Cardiac muscle cell (in vitro differentiated cells and primary cell): ENCODE results near the gene HDC. TPM values are rescaled to one million over a fixed set of nuclear protein-coding genes. Genes with fewer than 3 reads are reported as not detected.

Source experiments
- DNase-seq, 2 donors: peaks; one replicate each; pipeline versions ENCODE4 v3.0.0 to v3.0.0-alpha.2; 2010 to 2017; ENCODE audit warnings: low read depth in 1 of 2, low spot score in 1 of 2
- H3K27ac ChIP-seq: fragments of 200-600 bp; sonication (generic); 2 replicates; pipeline ENCODE4 v1.5.1; 2016
- H3K27me3 ChIP-seq: fragments of 200-600 bp; sonication (generic); 2 replicates; pipeline ENCODE4 v1.6.0; 2016; ENCODE audit warnings: control low read depth
- H3K36me3 ChIP-seq: fragments of 200-600 bp; sonication (generic); 2 replicates; pipeline ENCODE4 v1.5.1; 2016; ENCODE audit warnings: control low read depth
- H3K4me1 ChIP-seq: fragments of 200-600 bp; sonication (generic); 2 replicates; pipeline ENCODE4 v1.8.1; 2017; ENCODE audit warnings: low read depth, mild to moderate bottlenecking, mixed run types
- H3K4me3 ChIP-seq: fragments of 200-600 bp; sonication (generic); 2 replicates; pipeline ENCODE4 v1.5.1; 2016; ENCODE audit warnings: mild to moderate bottlenecking
- H3K9me3 ChIP-seq: fragments of 200-600 bp; sonication (generic); 2 replicates; pipeline ENCODE4 v1.5.1; 2017; ENCODE audit warnings: low read depth, mild to moderate bottlenecking, control low read depth
- polyA plus RNA-seq: library from polyadenylated mRNA; unstranded; fragments of >200 nt; fragmentation: Nextera tagmentation; extraction: Ambion mirVana; gene quantifications from 2 replicates; pipeline ENCODE4 v1.2.1, GENCODE V29; 2016
- total RNA-seq: library from RNA; depleted of rRNA; stranded (reverse); fragments of >200 nt; gene quantifications from 2 replicates; pipeline ENCODE4 v1.2.3, GENCODE V29; 2016
- TF ChIP-seq, protein P1 (sequence below): IDR thresholded peaks from 2 replicates; pipeline ENCODE4 v1.5.1; 2012; ENCODE audit warnings: low read depth, mild to moderate bottlenecking, low read length

Gene HDC
- total and polyA plus RNA-seq, 2 experiments from 2014 or later: not detected

DNA sequence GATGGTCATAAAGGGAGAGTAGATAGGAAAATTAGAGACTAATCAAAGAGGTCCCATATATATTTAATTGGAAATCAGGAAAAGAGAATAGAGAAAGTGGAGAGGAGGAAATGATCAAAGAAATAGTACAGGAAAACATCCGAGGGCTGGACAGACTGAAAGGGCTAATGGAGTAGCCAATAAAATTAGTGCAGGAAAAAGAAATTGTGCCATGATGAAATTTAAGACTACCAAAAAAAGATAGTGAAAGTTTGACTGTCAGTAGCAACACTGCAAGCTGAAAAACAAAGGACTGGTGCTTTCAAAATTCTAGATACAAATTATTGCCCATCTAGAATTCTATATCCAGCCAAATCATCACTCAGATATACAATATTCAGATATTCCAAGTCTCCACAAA lies 47.2 kb downstream of the HDC start:
- Histone ChIP-seq H3K4me1 (no peaks in the 10 kb centered on the region), H3K27me3 (peaks cover 41% of the 10 kb centered on the region), H3K36me3 (no peaks in the 10 kb centered on the region), H3K4me3 (no peak overlapping the region), H3K27ac (no peak overlapping the region), H3K9me3 (no peaks in the 10 kb centered on the region)
- peak in 1 of 2 donors; percentile 15 for DNase-seq
- TF ChIP-seq, protein P1, sequence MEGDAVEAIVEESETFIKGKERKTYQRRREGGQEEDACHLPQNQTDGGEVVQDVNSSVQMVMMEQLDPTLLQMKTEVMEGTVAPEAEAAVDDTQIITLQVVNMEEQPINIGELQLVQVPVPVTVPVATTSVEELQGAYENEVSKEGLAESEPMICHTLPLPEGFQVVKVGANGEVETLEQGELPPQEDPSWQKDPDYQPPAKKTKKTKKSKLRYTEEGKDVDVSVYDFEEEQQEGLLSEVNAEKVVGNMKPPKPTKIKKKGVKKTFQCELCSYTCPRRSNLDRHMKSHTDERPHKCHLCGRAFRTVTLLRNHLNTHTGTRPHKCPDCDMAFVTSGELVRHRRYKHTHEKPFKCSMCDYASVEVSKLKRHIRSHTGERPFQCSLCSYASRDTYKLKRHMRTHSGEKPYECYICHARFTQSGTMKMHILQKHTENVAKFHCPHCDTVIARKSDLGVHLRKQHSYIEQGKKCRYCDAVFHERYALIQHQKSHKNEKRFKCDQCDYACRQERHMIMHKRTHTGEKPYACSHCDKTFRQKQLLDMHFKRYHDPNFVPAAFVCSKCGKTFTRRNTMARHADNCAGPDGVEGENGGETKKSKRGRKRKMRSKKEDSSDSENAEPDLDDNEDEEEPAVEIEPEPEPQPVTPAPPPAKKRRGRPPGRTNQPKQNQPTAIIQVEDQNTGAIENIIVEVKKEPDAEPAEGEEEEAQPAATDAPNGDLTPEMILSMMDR: no peak

DNA sequence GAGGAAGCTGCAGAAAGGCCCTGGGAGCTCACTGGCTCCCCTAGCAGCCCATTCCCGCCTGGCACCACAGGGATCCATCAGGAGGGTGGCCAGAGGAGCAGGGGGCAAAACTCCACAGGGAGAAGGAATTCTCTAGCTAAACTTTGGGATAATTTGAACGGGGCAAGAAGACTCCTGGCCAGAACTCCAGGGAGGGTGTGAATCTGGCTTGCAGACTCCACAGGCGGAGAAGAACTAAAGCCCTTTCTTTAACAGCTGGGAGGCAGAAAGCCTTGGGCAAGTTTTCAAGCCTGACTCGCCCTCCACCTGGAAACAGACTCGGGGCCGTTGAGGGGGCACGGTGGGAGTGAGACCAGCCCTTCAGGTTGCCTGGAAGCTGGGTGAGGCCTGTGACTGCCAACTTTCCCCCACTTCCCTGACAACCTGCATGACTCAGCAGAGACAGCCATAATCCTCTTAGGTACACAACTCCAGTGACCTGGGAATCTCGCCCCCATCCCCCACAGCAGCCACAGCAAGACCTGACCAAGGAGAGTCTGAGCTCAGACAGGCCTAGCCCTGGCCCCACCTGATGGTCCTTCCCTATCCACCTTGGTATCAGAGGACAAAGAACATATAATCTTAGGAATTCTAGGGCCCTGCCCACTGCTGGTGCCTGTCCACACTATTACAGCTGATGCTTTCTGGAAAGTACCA lies 54.9 kb downstream of the HDC start:
- DNase-seq: no peak
- H3K27ac ChIP-seq: no peak overlapping the region
- H3K4me3 ChIP-seq: no peak overlapping the region
- TF ChIP-seq, protein P1: no peak
- H3K36me3 ChIP-seq: no peaks in the 10 kb centered on the region
- peaks cover 5% of the 10 kb centered on the region for H3K4me1 ChIP-seq
- H3K27me3 ChIP-seq: no peaks in the 10 kb centered on the region
- H3K9me3 ChIP-seq: no peaks in the 10 kb centered on the region

DNA sequence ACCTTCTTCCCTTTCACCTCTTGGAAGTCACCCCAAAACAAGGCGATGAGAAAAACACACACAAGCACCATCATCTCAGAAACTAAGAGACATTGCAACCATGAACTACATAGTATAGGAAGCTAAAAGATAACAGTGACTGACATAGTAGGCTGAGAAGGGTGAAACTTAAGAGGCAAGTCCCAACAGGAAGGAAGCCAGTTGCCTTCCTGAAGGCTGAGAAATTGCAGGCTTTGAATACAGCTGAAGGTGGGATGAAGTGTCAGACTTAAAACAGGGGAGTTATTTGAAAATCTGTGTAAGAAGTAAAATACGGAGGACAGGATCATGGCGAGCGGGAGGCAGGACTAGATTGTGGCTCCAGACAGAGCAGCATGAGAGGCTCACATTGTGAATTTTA lies 55.7 kb downstream of the HDC start:
- Histone ChIP-seq H3K27ac (no peak overlapping the region), H3K4me3 (no peak overlapping the region), H3K4me1 (peaks cover 5% of the 10 kb centered on the region), H3K36me3 (no peaks in the 10 kb centered on the region), H3K27me3 (no peaks in the 10 kb centered on the region), H3K9me3 (no peaks in the 10 kb centered on the region)
- TF ChIP-seq, protein P1: no peak
- peak in 1 of 2 donors; percentile 5 for DNase-seq

DNA sequence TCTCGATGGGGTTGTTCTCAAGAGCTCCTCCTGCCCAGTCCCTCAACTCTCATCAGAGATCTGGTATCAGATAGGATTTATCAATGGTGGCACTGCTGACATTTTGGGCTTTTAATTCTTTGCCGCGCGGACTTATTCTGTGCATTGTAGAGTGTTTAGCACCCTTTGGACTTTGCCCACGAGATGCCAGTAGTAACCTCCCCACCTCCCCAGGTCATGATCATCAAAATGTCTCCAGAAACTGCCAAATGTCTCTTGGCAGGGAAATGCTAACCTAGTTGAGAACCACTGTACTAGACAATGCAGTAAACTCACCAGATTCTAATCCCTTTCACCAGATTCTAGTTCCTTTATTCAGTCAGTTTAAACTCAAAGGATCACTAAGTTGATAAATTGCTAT lies 59.5 kb downstream of the HDC start:
- no peak for DNase-seq
- Histone ChIP-seq H3K36me3 (no peaks in the 10 kb centered on the region), H3K27ac (no peak overlapping the region), H3K4me1 (peaks cover 5% of the 10 kb centered on the region), H3K27me3 (no peaks in the 10 kb centered on the region), H3K9me3 (no peaks in the 10 kb centered on the region), H3K4me3 (no peak overlapping the region)
- TF ChIP-seq, protein P1: no peak

DNA sequence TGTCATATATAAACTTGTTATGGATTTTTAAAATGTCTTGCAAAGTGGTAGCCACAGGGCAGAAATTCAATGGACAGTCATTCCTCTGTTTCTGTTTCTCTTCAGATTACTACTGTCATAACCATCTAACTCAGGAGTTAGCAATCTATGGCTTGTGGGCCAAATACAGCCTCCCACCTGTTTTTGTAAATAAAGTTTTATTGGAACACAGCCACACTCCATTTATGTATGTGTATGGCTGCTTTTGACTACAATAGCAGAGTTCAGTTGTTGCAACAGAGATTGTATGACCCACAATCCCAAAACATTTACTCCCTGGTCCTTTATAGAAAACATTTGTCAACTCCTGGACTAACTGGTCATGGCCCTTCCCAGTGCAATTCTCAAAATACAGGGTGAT lies 63.5 kb downstream of the HDC start:
- no peak overlapping the region for H3K27ac ChIP-seq

More for the DNA sequence above, 63.5 kb downstream of the HDC start:
- Histone ChIP-seq H3K4me3 (no peak overlapping the region), H3K36me3 (no peaks in the 10 kb centered on the region), H3K4me1 (no peaks in the 10 kb centered on the region), H3K27me3 (no peaks in the 10 kb centered on the region), H3K9me3 (no peaks in the 10 kb centered on the region)
- TF ChIP-seq, protein P1: no peak
- DNase-seq: no peak
